K562 (cell line): ENCODE results near the gene EPB41L4A. TPM values are rescaled to one million over a fixed set of nuclear protein-coding genes. Genes with fewer than 3 reads are reported as not detected.

Experiments
- ATAC-seq: fragments of 200-7000 bp; cut with Tn5 transposase; 3 replicates; pipeline ENCODE4 v1.9.1; 2020; ENCODE audit warnings: moderate library complexity
- BruUV-seq: library from RNA; stranded (reverse); fragments of 400-500 nt; replicated peaks from 2 replicates; lab custom pipeline; 2021; lab: Mats Ljungman, UMichigan
- CTCF ChIA-PET: fragments of 300-600 bp; formaldehyde crosslinking; extraction: SDS; loops from one replicate; lab custom pipeline; 2021; ENCODE audit warnings: low intra/inter-chr PET ratio; lab: Yijun Ruan, JAX
- POLR2A ChIA-PET: fragments of 300-600, 350-650 bp; sonication (Branson Sonifier 250); formaldehyde crosslinking; extraction: SDS; loops from one replicate; lab custom pipeline; 2021; ENCODE audit warnings: antibody characterized with exemption, inconsistent platforms; lab: Yijun Ruan, JAX
- DNase-seq, 4 experiments: peaks; one replicate each; pipeline versions ENCODE4 v3.0.0 to v3.0.0-alpha.2; 2011 to 2018; ENCODE audit warnings: low spot score in 3 of 4, mixed read lengths in 3 of 4; ENCODE audit errors: extremely low read depth in 1 of 4
- FAIRE-seq: peaks from 2 replicates; lab custom pipeline; 2011; peaks lifted over from hg19 to GRCh38; lab: Jason Lieb, UNC
- H2AFZ ChIP-seq: 2 replicates; pipeline ENCODE4 v1.6.0; 2011; ENCODE audit warnings: low read depth, low read length, control low read depth, inconsistent platforms
- H3K27ac ChIP-seq: fragments of 200-600 bp; 3 replicates; pipeline ENCODE4 v1.8.0; 2011; ENCODE audit warnings: low read depth, mild to moderate bottlenecking, control low read depth, inconsistent platforms, low read length, moderate library complexity, mixed read lengths; ENCODE audit errors: extremely low read depth
- H3K27me3 ChIP-seq, 2 experiments: fragments of 300-600 bp in 1 of 2; 2 replicates in 1 of 2; 3 replicates in 1 of 2; pipeline versions ENCODE4 v1.6.0 to v1.8.0; 2011; ENCODE audit warnings: inconsistent platforms in 2 of 2, low read length in 2 of 2, mild to moderate bottlenecking in 1 of 2, mixed read lengths in 1 of 2, moderate library complexity in 1 of 2; ENCODE audit not compliant: control insufficient read depth in 2 of 2, insufficient read depth in 2 of 2
- H3K36me3 ChIP-seq: fragments of 300-600 bp; 3 replicates; pipeline ENCODE4 v1.8.0; 2011; ENCODE audit warnings: mild to moderate bottlenecking, low read length, inconsistent platforms; ENCODE audit not compliant: control insufficient read depth, insufficient read depth
- H3K4me1 ChIP-seq, 2 experiments: fragments of 200-600 bp in 1 of 2; replicated peaks in 1 of 2; 2 replicates in 1 of 2; 3 replicates in 1 of 2; pipeline versions ENCODE4 v1.5.1 to v1.8.0; 2011; ENCODE audit warnings: inconsistent platforms in 2 of 2, low read length in 2 of 2, mild to moderate bottlenecking in 1 of 2, mixed read lengths in 1 of 2, moderate library complexity in 1 of 2; ENCODE audit not compliant: control insufficient read depth in 2 of 2, insufficient read depth in 2 of 2
- H3K4me2 ChIP-seq: 2 replicates; pipeline ENCODE4 v1.6.1; 2011; ENCODE audit warnings: low read length, control low read depth, inconsistent platforms, mixed read lengths; ENCODE audit not compliant: insufficient read depth
- H3K4me3 ChIP-seq: fragments of 200-600 bp; sonication (generic), shearing (Covaris generic); 2 replicates; pipeline ENCODE4 v1.5.1; 2016; ENCODE audit warnings: control low read depth, inconsistent platforms
- H3K79me2 ChIP-seq: fragments of 200-600 bp; 3 replicates; pipeline ENCODE4 v1.8.0; 2011; ENCODE audit warnings: low read length, inconsistent platforms; ENCODE audit not compliant: control insufficient read depth, insufficient read depth
- H3K9ac ChIP-seq, 2 experiments: 2 replicates each; pipeline versions ENCODE4 v1.6.0 to v1.6.1; 2011; ENCODE audit warnings: low read depth in 2 of 2, low read length in 2 of 2, control low read depth in 1 of 2, inconsistent platforms in 1 of 2, mild to moderate bottlenecking in 1 of 2, mixed read lengths in 1 of 2; ENCODE audit not compliant: insufficient read depth in 1 of 2
- H3K9me1 ChIP-seq: one replicate; pipeline ENCODE4 v1.6.0; 2011; ENCODE audit warnings: inconsistent platforms, mild to moderate bottlenecking, low read length, moderate library complexity; ENCODE audit not compliant: control insufficient read depth, insufficient read depth
- H3K9me3 ChIP-seq: replicated peaks from 2 replicates; pipeline ENCODE4 v1.5.1; 2011; ENCODE audit warnings: low read depth, low read length, inconsistent platforms; ENCODE audit not compliant: control insufficient read depth, insufficient read depth
- H4K20me1 ChIP-seq: replicated peaks from 2 replicates; pipeline ENCODE4 v1.6.1; 2011; ENCODE audit warnings: low read length, inconsistent platforms, mixed read lengths; ENCODE audit not compliant: control insufficient read depth, insufficient read depth
- ATF7 ChIP-seq: fragments of 450-650 bp; IDR thresholded peaks from 2 replicates; pipeline ENCODE4 v1.7.1; 2014; ENCODE audit warnings: mild to moderate bottlenecking, moderate library complexity
- CBFA2T3 ChIP-seq: fragments of 450-650 bp; IDR thresholded peaks from 2 replicates; pipeline ENCODE4 v1.6.1; 2017
- CTCFL ChIP-seq: IDR thresholded peaks from 2 replicates; pipeline ENCODE4 v1.6.1; 2011; ENCODE audit warnings: borderline replicate concordance, low read depth, mild to moderate bottlenecking, moderate library complexity, low read length; ENCODE audit not compliant: insufficient read depth, poor library complexity, severe bottlenecking
- RBFOX2 ChIP-seq: fragments of 200-400 bp; formaldehyde crosslinking; IDR thresholded peaks from 2 replicates; pipeline ENCODE4 v1.6.1; 2017; ENCODE audit warnings: low read depth, mild to moderate bottlenecking, low read length, moderate library complexity
- RFX5 ChIP-seq: IDR thresholded peaks from 2 replicates; pipeline ENCODE4 v1.6.1; 2011; ENCODE audit warnings: low read depth, mild to moderate bottlenecking, improper control_type of control experiment, low read length
- SRSF1 ChIP-seq: fragments of 200-400 bp; formaldehyde crosslinking; IDR thresholded peaks from 2 replicates; pipeline ENCODE4 v1.6.1; 2017; ENCODE audit warnings: mild to moderate bottlenecking, low read depth, low read length, moderate library complexity
- SRSF7 ChIP-seq: fragments of 200-400 bp; formaldehyde crosslinking; optimal IDR thresholded peaks from 2 replicates; pipeline ENCODE3; 2017; ENCODE audit warnings: mild to moderate bottlenecking, low read depth, low read length
- USF2 ChIP-seq: sonication (generic); formaldehyde crosslinking; IDR thresholded peaks from 2 replicates; pipeline ENCODE4 v1.5.0; 2020; ENCODE audit warnings: missing genetic modification reagents
- WGBS: fragments of 100-300 bp; shearing (Covaris generic); methylation state at CpG from one replicate; pipeline ENCODE4 v1.1.6; 2016; ENCODE audit warnings: low coverage, mixed read lengths; ENCODE audit not compliant: insufficient coverage; ENCODE audit errors: missing lambda C conversion rate; 5-methylcytosine and 5-hydroxymethylcytosine counted together
- in situ Hi-C: fragments of 300-500 bp; cut with MboI; formaldehyde crosslinking; loops from 4 replicates; pipeline ENCODE4 v1.15.0; 2018; ENCODE audit warnings: inconsistent platforms, mixed read lengths
- intact Hi-C: fragments of 100-400 bp; cut with micrococcal nuclease; formaldehyde crosslinking; loops from 2 replicates; pipeline ENCODE4 v1.14.2; 2022
- polyA plus RNA-seq, 8 experiments: library from polyadenylated mRNA; depleted of rRNA in 4 of 8; stranded (reverse) in 5 of 8; unstranded in 3 of 8; fragments of >200 nt; fragmentation: Nextera tagmentation in 2 of 8; fragmentation: Illumina TruSeq in 1 of 8; extraction: Ambion mirVana in 2 of 8; extraction: Trizol in 1 of 8; gene quantifications; 2 replicates each; pipeline versions ENCODE4 v1.2.1 to v1.2.3, GENCODE V29; 2011 to 2014; ENCODE audit warnings: inconsistent platforms in 1 of 8, missing spikeins in 1 of 8
- total RNA-seq, 7 experiments: library from RNA; depleted of rRNA in 6 of 7; stranded (reverse); fragments of >200 nt in 6 of 7; fragmentation: Illumina TruSeq in 2 of 7; extraction: Trizol in 2 of 7; gene quantifications; 2 replicates each; pipeline versions ENCODE4 v1.2.1 to v1.2.3, GENCODE V29; 2011 to 2021; ENCODE audit warnings: low replicate concordance in 1 of 7

EPB41L4A gene
- total and polyA plus RNA-seq, 9 of the 15 experiments (the other 6 are each of a cell fraction or from before 2014, with no cell fraction given): 0.04 to 0.35 (median 0.12) TPM; not detected in 3

GRCh38 chr5:112412346-112412745 is 6.7 kb downstream of the EPB41L4A start:
- Histone ChIP-seq H3K9me1 (no peaks in the 10 kb centered on the region), H3K79me2 (no peaks in the 10 kb centered on the region), H3K36me3 (no peaks in the 10 kb centered on the region), H3K27ac (no peak overlapping the region), H3K9me3 (no peaks in the 10 kb centered on the region), H3K4me3 (no peak overlapping the region), H3K9ac (no peak overlapping the region), H3K4me2 (no peak overlapping the region), H2AFZ (no peak overlapping the region), H3K4me1 (no peaks in the 10 kb centered on the region), H4K20me1 (no peaks in the 10 kb centered on the region), H3K27me3 (peaks cover 8 to 10% of the 10 kb centered on the region in 2 experiments; a peak in 4 of 5 replicates)
- ChIA-PET POLR2A (interaction anchor here (0.8 kb wide), 1 partner anchor 217 kb away, joined by 3 read pairs; no protein-coding TSS in a partner anchor), CTCF (no interaction called here)
- in situ Hi-C loops (no loop called here), intact Hi-C loops (no loop called here)
- ATAC-seq: no peak
- BruUV-seq: no TSS peak
- no peak for TF ChIP-seq ATF7
- TF ChIP-seq CTCFL: no peak
- no peak for TF ChIP-seq CBFA2T3
- no peak for TF ChIP-seq RBFOX2
- no peak for TF ChIP-seq SRSF1
- no peak for TF ChIP-seq SRSF7
- TF ChIP-seq USF2 (CRISPR knock-in tag): no peak
- no peak for TF ChIP-seq RFX5
- no peak for DNase-seq
- no peak for FAIRE-seq
- 2% methylated on average over 3 of the region's 3 CpGs for WGBS
